Gastroesophageal sphincter (tissue), 3 donors: ENCODE measurements around the gene SECTM1.

Source experiments
- CTCF ChIP-seq, 4 experiments: fragments of 200-600 bp in 2 of 4; fragments of 450-650 bp in 2 of 4; sonication (generic) in 1 of 4; IDR thresholded peaks; one replicate each; pipeline ENCODE4 v1.5.1; 2017 to 2019; ENCODE audit warnings: antibody characterized with exemption in 4 of 4, mild to moderate bottlenecking in 2 of 4, moderate library complexity in 2 of 4
- EP300 ChIP-seq: sonication (generic); formaldehyde crosslinking; IDR thresholded peaks from one replicate; pipeline ENCODE4 v1.6.1; 2017; ENCODE audit warnings: antibody characterized with exemption, mild to moderate bottlenecking
- POLR2A ChIP-seq, 2 donors: fragments of 450-650 bp; IDR thresholded peaks; one replicate each; pipeline ENCODE4 v1.6.1; 2017; ENCODE audit warnings: antibody characterized with exemption in 2 of 2, mild to moderate bottlenecking in 2 of 2, moderate library complexity in 1 of 2
- POLR2AphosphoS5 ChIP-seq: sonication (generic); formaldehyde crosslinking; IDR thresholded peaks from one replicate; pipeline ENCODE4 v1.6.1; 2017; ENCODE audit warnings: antibody characterized with exemption

GRCh38 chr17:82348434-82348833 is 14.9 kb upstream of the SECTM1 start:
- TF ChIP-seq POLR2AphosphoS5 (no peak), CTCF (IDR thresholded peaks at IDR 0.05) (no peak), POLR2A (IDR thresholded peaks at IDR 0.05) (no peak), EP300 (no peak)
